HEK293 (cell line): ENCODE measurements around the gene CAMK1.

Experiments used
- BCL11A ChIP-seq: fragments of 450-650 bp; formaldehyde crosslinking; IDR thresholded peaks from 2 replicates; pipeline ENCODE4 v1.5.1; 2016; ENCODE audit warnings: low read depth, missing biosample characterization, missing genetic modification characterization
- BCL11B ChIP-seq: fragments of 450-650 bp; formaldehyde crosslinking; IDR thresholded peaks from 2 replicates; pipeline ENCODE4 v1.5.1; 2016; ENCODE audit warnings: low read depth, missing biosample characterization, missing genetic modification characterization
- EGR2 ChIP-seq: fragments of 450-650 bp; formaldehyde crosslinking; IDR thresholded peaks from 2 replicates; pipeline ENCODE4 v1.5.1; 2016; ENCODE audit warnings: low read depth, missing biosample characterization, missing genetic modification characterization
- GLI2 ChIP-seq: fragments of 450-650 bp; formaldehyde crosslinking; IDR thresholded peaks from 2 replicates; pipeline ENCODE4; 2017; ENCODE audit warnings: missing biosample characterization, missing genetic modification characterization, low read depth, borderline replicate concordance
- GLI4 ChIP-seq: fragments of 450-650 bp; formaldehyde crosslinking; IDR thresholded peaks from 2 replicates; pipeline ENCODE4 v1.5.1; 2016; ENCODE audit warnings: missing biosample characterization, missing genetic modification characterization
- GLIS2 ChIP-seq: fragments of 450-650 bp; formaldehyde crosslinking; IDR thresholded peaks from 2 replicates; pipeline ENCODE4 v1.5.1; 2016; ENCODE audit warnings: missing biosample characterization, missing genetic modification characterization
- HOXD13 ChIP-seq: sonication (generic); formaldehyde crosslinking; IDR thresholded peaks from 2 replicates; pipeline ENCODE4 v1.8.0; 2022; ENCODE audit warnings: missing genetic modification reagents, borderline replicate concordance
- KLF9 ChIP-seq: fragments of 450-650 bp; formaldehyde crosslinking; IDR thresholded peaks from 2 replicates; pipeline ENCODE4 v1.5.1; 2016; ENCODE audit warnings: missing biosample characterization, missing genetic modification characterization, low read depth
- MZF1 ChIP-seq: fragments of 450-650 bp; formaldehyde crosslinking; IDR thresholded peaks from 2 replicates; pipeline ENCODE4 v1.5.1; 2017; ENCODE audit warnings: missing biosample characterization, missing genetic modification characterization, borderline replicate concordance
- SP2 ChIP-seq: fragments of 450-650 bp; formaldehyde crosslinking; IDR thresholded peaks from 2 replicates; pipeline ENCODE4 v1.5.1; 2016; ENCODE audit warnings: missing biosample characterization, missing genetic modification characterization
- YY2 ChIP-seq: fragments of 450-650 bp; formaldehyde crosslinking; IDR thresholded peaks from 2 replicates; pipeline ENCODE4 v1.5.1; 2016; ENCODE audit warnings: missing biosample characterization, missing genetic modification characterization
- ZBTB7A ChIP-seq: fragments of 450-650 bp; formaldehyde crosslinking; IDR thresholded peaks from 2 replicates; pipeline ENCODE4 v1.5.1; 2016; ENCODE audit warnings: low read depth, missing biosample characterization, missing genetic modification characterization
- ZNF114 ChIP-seq: fragments of 450-650 bp; formaldehyde crosslinking; IDR thresholded peaks from 2 replicates; pipeline ENCODE4 v1.5.0; 2017; ENCODE audit warnings: missing biosample characterization, missing genetic modification characterization
- ZNF140 ChIP-seq: fragments of 450-650 bp; formaldehyde crosslinking; IDR thresholded peaks from 2 replicates; pipeline ENCODE4 v1.5.1; 2016; ENCODE audit warnings: missing biosample characterization, missing genetic modification characterization
- ZNF155 ChIP-seq: fragments of 450-650 bp; formaldehyde crosslinking; IDR thresholded peaks from 2 replicates; pipeline ENCODE4 v1.5.1; 2016; ENCODE audit warnings: missing biosample characterization, missing genetic modification characterization
- ZNF169 ChIP-seq: fragments of 450-650 bp; formaldehyde crosslinking; IDR thresholded peaks from 2 replicates; pipeline ENCODE4 v1.5.1; 2016; ENCODE audit warnings: missing biosample characterization, missing genetic modification characterization
- ZNF2 ChIP-seq: fragments of 450-650 bp; formaldehyde crosslinking; IDR thresholded peaks from 2 replicates; pipeline ENCODE4 v1.5.1; 2016; ENCODE audit warnings: missing biosample characterization, missing genetic modification characterization
- ZNF23 ChIP-seq: fragments of 450-650 bp; formaldehyde crosslinking; IDR thresholded peaks from 2 replicates; pipeline ENCODE4 v1.5.1; 2016; ENCODE audit warnings: missing biosample characterization, missing genetic modification characterization, borderline replicate concordance
- ZNF24 ChIP-seq: fragments of 450-650 bp; formaldehyde crosslinking; IDR thresholded peaks from 2 replicates; pipeline ENCODE4 v1.5.1; 2016; ENCODE audit warnings: missing biosample characterization, missing genetic modification characterization
- ZNF248 ChIP-seq: fragments of 450-650 bp; formaldehyde crosslinking; IDR thresholded peaks from 2 replicates; pipeline ENCODE4 v1.5.1; 2017; ENCODE audit warnings: missing biosample characterization, missing genetic modification characterization
- ZNF292 ChIP-seq: fragments of 450-650 bp; formaldehyde crosslinking; IDR thresholded peaks from 2 replicates; pipeline ENCODE4 v1.5.1; 2016; ENCODE audit warnings: low read depth, missing biosample characterization, missing genetic modification characterization, borderline replicate concordance
- ZNF324 ChIP-seq: fragments of 450-650 bp; formaldehyde crosslinking; IDR thresholded peaks from 2 replicates; pipeline ENCODE4 v1.5.1; 2016; ENCODE audit warnings: missing biosample characterization, missing genetic modification characterization
- ZNF335 ChIP-seq: fragments of 450-650 bp; formaldehyde crosslinking; conservative IDR thresholded peaks from 2 replicates; pipeline ENCODE4 v1.5.1; 2016; ENCODE audit warnings: missing biosample characterization, missing genetic modification characterization
- ZNF548 ChIP-seq: fragments of 450-650 bp; formaldehyde crosslinking; IDR thresholded peaks from 2 replicates; pipeline ENCODE4 v1.5.1; 2016; ENCODE audit warnings: missing biosample characterization, missing genetic modification characterization
- ZNF555 ChIP-seq: fragments of 450-650 bp; formaldehyde crosslinking; conservative IDR thresholded peaks from 2 replicates; pipeline ENCODE4 v1.5.1; 2017; ENCODE audit warnings: missing biosample characterization, mild to moderate bottlenecking, missing genetic modification characterization, inconsistent platforms
- ZNF585B ChIP-seq: fragments of 450-650 bp; formaldehyde crosslinking; IDR thresholded peaks from 2 replicates; pipeline ENCODE4 v1.5.1; 2016; ENCODE audit warnings: missing biosample characterization, missing genetic modification characterization
- ZNF596 ChIP-seq: fragments of 450-650 bp; IDR thresholded peaks from 2 replicates; pipeline ENCODE4 v1.5.0; 2018; ENCODE audit warnings: missing biosample characterization, mild to moderate bottlenecking, missing genetic modification characterization, moderate library complexity
- ZNF610 ChIP-seq: fragments of 450-650 bp; formaldehyde crosslinking; IDR thresholded peaks from 2 replicates; pipeline ENCODE4 v1.5.1; 2016; ENCODE audit warnings: missing biosample characterization, missing genetic modification characterization, borderline replicate concordance
- ZNF707 ChIP-seq: fragments of 450-650 bp; formaldehyde crosslinking; IDR thresholded peaks from 2 replicates; pipeline ENCODE4 v1.5.1; 2016; ENCODE audit warnings: missing biosample characterization, missing genetic modification characterization
- ZNF777 ChIP-seq: fragments of 450-650 bp; formaldehyde crosslinking; IDR thresholded peaks from 2 replicates; pipeline ENCODE4 v1.5.1; 2017; ENCODE audit warnings: missing biosample characterization, missing genetic modification characterization, borderline replicate concordance
- ZNF785 ChIP-seq: fragments of 450-650 bp; formaldehyde crosslinking; IDR thresholded peaks from 2 replicates; pipeline ENCODE4 v1.5.1; 2016; ENCODE audit warnings: missing biosample characterization, missing genetic modification characterization
- ZNF791 ChIP-seq: fragments of 450-650 bp; formaldehyde crosslinking; IDR thresholded peaks from 2 replicates; pipeline ENCODE4 v1.5.1; 2016; ENCODE audit warnings: missing biosample characterization, missing genetic modification characterization
- ZNF837 ChIP-seq: fragments of 450-650 bp; formaldehyde crosslinking; IDR thresholded peaks from 2 replicates; pipeline ENCODE4 v1.5.1; 2016; ENCODE audit warnings: missing biosample characterization, missing genetic modification characterization
- TF ChIP-seq, protein P1 (sequence below): fragments of 450-650 bp; formaldehyde crosslinking; conservative IDR thresholded peaks from 2 replicates; pipeline ENCODE4 v1.5.1; 2016; ENCODE audit warnings: low read depth, missing biosample characterization, missing genetic modification characterization
- TF ChIP-seq, protein P2 (sequence below): fragments of 450-650 bp; IDR thresholded peaks from 2 replicates; pipeline ENCODE4 v1.5.1; 2018; ENCODE audit warnings: missing biosample characterization, mild to moderate bottlenecking, missing genetic modification characterization
- TF ChIP-seq, protein P3 (sequence below): IDR thresholded peaks from 2 replicates; pipeline ENCODE4 v1.6.1; 2011; ENCODE audit warnings: mild to moderate bottlenecking, low read depth, low read length, borderline replicate concordance

CAMK1 gene

DNA sequence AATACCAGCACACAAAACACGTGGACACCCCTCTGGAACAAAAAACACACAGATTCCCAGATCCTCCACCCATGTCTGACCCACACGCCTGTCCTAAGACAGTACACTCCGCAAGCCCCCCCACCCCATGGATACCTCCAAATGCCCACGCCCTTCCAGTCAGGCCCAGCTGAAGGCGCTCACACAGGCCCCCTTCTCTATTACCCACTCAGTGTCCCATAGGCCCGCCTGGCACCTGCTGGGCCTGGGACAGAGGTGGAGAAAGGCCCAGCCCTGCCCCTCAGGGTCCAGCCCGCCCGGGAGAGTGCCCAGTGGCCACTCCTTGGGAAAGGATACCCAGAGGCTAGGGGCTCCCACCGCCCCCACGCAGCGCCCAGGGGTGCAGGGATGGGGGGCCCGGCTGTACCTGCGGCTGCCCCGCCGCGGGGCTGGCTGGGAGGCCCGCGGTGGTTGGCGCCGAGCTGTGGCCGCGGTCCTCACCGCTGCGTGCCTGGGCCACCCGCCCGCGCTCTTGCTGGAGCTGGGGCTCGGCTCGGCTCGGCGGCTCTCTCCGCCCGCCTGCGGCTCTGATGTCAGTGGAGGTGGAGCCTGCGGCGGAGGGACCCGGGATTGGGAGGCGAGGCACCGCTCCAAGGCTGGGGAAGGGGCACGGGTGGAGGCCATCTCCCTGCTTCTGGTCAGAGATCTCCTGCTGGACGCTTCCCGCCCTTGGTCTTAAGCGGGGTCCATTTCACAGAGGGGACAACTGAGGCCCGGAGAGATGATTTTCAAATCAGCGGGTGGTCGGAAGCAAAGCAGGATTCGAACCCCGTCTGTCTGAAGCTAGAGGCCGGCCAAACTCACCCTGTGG, at the start of gene CAMK1 (continued):
- no peak for TF ChIP-seq ZNF155 (tag by site-specific recombination)
- TF ChIP-seq ZNF24 (tag by site-specific recombination), result no peak
- TF ChIP-seq ZNF140 (tag by site-specific recombination), result no peak
- TF ChIP-seq ZNF248 (tag by site-specific recombination), result no peak
- no peak for TF ChIP-seq ZNF791 (tag by site-specific recombination)
- TF ChIP-seq ZNF169 (tag by site-specific recombination), result no peak
- no peak for TF ChIP-seq BCL11A (tag by site-specific recombination)
- no peak for TF ChIP-seq ZNF610 (tag by site-specific recombination)
- TF ChIP-seq ZNF785 (tag by site-specific recombination), result no peak
- TF ChIP-seq ZBTB7A, result no peak
- TF ChIP-seq EGR2 (tag by site-specific recombination), result no peak
- TF ChIP-seq ZNF585B (tag by site-specific recombination), result no peak
- no peak for TF ChIP-seq GLI2 (tag by site-specific recombination)
- TF ChIP-seq, protein P1, sequence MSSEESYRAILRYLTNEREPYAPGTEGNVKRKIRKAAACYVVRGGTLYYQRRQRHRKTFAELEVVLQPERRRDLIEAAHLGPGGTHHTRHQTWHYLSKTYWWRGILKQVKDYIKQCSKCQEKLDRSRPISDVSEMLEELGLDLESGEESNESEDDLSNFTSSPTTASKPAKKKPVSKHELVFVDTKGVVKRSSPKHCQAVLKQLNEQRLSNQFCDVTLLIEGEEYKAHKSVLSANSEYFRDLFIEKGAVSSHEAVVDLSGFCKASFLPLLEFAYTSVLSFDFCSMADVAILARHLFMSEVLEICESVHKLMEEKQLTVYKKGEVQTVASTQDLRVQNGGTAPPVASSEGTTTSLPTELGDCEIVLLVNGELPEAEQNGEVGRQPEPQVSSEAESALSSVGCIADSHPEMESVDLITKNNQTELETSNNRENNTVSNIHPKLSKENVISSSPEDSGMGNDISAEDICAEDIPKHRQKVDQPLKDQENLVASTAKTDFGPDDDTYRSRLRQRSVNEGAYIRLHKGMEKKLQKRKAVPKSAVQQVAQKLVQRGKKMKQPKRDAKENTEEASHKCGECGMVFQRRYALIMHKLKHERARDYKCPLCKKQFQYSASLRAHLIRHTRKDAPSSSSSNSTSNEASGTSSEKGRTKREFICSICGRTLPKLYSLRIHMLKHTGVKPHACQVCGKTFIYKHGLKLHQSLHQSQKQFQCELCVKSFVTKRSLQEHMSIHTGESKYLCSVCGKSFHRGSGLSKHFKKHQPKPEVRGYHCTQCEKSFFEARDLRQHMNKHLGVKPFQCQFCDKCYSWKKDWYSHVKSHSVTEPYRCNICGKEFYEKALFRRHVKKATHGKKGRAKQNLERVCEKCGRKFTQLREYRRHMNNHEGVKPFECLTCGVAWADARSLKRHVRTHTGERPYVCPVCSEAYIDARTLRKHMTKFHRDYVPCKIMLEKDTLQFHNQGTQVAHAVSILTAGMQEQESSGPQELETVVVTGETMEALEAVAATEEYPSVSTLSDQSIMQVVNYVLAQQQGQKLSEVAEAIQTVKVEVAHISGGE (tag by site-specific recombination), result no peak
- no peak for TF ChIP-seq ZNF707 (tag by site-specific recombination)
- no peak for TF ChIP-seq HOXD13 (CRISPR knock-in tag)
- TF ChIP-seq ZNF596, result peak; percentile 55; the same call in 1 of the 2 replicates
- TF ChIP-seq ZNF292, result no peak
- TF ChIP-seq, protein P2, sequence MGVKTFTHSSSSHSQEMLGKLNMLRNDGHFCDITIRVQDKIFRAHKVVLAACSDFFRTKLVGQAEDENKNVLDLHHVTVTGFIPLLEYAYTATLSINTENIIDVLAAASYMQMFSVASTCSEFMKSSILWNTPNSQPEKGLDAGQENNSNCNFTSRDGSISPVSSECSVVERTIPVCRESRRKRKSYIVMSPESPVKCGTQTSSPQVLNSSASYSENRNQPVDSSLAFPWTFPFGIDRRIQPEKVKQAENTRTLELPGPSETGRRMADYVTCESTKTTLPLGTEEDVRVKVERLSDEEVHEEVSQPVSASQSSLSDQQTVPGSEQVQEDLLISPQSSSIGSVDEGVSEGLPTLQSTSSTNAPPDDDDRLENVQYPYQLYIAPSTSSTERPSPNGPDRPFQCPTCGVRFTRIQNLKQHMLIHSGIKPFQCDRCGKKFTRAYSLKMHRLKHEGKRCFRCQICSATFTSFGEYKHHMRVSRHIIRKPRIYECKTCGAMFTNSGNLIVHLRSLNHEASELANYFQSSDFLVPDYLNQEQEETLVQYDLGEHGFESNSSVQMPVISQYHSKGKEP (tag by site-specific recombination), result no peak
- no peak for TF ChIP-seq ZNF555 (tag by site-specific recombination)
- no peak for TF ChIP-seq GLI4 (tag by site-specific recombination)
- TF ChIP-seq ZNF23, result no peak
- no peak for TF ChIP-seq ZNF837 (tag by site-specific recombination)
- no peak for TF ChIP-seq ZNF324 (tag by site-specific recombination)
- TF ChIP-seq YY2, result no peak
- TF ChIP-seq ZNF335 (tag by site-specific recombination), result peak; percentile 94
- TF ChIP-seq ZNF548, result no peak
- no peak for TF ChIP-seq MZF1
- TF ChIP-seq GLIS2 (tag by site-specific recombination), result peak; percentile 67; the same call in 1 of the 2 replicates
- no peak for TF ChIP-seq ZNF114 (tag by site-specific recombination)
- no peak for TF ChIP-seq BCL11B (tag by site-specific recombination)
- no peak for TF ChIP-seq ZNF2 (tag by site-specific recombination)
- TF ChIP-seq ZNF777 (tag by site-specific recombination), result no peak
- no peak for TF ChIP-seq SP2
- TF ChIP-seq, protein P3, sequence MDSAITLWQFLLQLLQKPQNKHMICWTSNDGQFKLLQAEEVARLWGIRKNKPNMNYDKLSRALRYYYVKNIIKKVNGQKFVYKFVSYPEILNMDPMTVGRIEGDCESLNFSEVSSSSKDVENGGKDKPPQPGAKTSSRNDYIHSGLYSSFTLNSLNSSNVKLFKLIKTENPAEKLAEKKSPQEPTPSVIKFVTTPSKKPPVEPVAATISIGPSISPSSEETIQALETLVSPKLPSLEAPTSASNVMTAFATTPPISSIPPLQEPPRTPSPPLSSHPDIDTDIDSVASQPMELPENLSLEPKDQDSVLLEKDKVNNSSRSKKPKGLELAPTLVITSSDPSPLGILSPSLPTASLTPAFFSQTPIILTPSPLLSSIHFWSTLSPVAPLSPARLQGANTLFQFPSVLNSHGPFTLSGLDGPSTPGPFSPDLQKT, result no peak
- TF ChIP-seq KLF9, result no peak
